Right kidney (tissue), 9 donors: Measurements from ENCODE around the gene ENO1.
"Not testable (repeated sequence)": the region's sequence is repeated elsewhere in the genome, so short reads cannot be mapped to it uniquely, and the experiment has no call there.

Source experiments
- DNase-seq: peaks from one replicate; pipeline ENCODE4 v3.0.0-alpha.2; 2016
- long read RNA-seq, 8 donors: transcript quantifications; one replicate each; lab custom pipeline, GENCODE V29; 2026

ENO1 gene
- long read RNA-seq, donor 1, transcript ENO1-201 (12 exons, 1,781 nt) = major isoform, 364 of 632 reads
- long read RNA-seq, donor 1, transcript ENO1-206 (3 exons, 1,247 nt) = minor isoform, 8 of 632 reads
- long read RNA-seq, donor 1, transcript ENO1-203 (9 exons, 2,548 nt) = minor isoform, 5 of 632 reads
- long read RNA-seq, donor 1, partial matches to known transcripts = 227 of 632 reads
- long read RNA-seq, donor 1, other reads (novel, unspliced or antisense) = 25 of 632 reads
- long read RNA-seq, donor 2, transcript ENO1-201 (12 exons, 1,781 nt) = major isoform, 105 of 290 reads
- long read RNA-seq, donor 2, partial matches to known transcripts = 174 of 290 reads
- long read RNA-seq, donor 2, other reads (novel, unspliced or antisense) = 5 of 290 reads
- long read RNA-seq, donor 3, transcript ENO1-201 (12 exons, 1,781 nt) = major isoform, 114 of 228 reads
- long read RNA-seq, donor 3, partial matches to known transcripts = 109 of 228 reads
- long read RNA-seq, donor 3, other reads (novel, unspliced or antisense) = 0 of 228 reads
- long read RNA-seq, donor 4, transcript ENO1-201 (12 exons, 1,781 nt) = major isoform, 184 of 347 reads
- long read RNA-seq, donor 4, transcript ENO1-206 (3 exons, 1,247 nt) = minor isoform, 5 of 347 reads
- long read RNA-seq, donor 4, transcript ENO1-203 (9 exons, 2,548 nt) = minor isoform, 5 of 347 reads
- long read RNA-seq, donor 4, partial matches to known transcripts = 131 of 347 reads
- long read RNA-seq, donor 4, other reads (novel, unspliced or antisense) = 20 of 347 reads
- long read RNA-seq, donor 5, transcript ENO1-206 (3 exons, 1,247 nt) = minor isoform, 5 of 512 reads
- long read RNA-seq, donor 5, transcript ENO1-201 (12 exons, 1,781 nt) = major isoform, 278 of 512 reads
- long read RNA-seq, donor 5, partial matches to known transcripts = 212 of 512 reads
- long read RNA-seq, donor 5, other reads (novel, unspliced or antisense) = 11 of 512 reads
- long read RNA-seq, donor 6, transcript ENO1-201 (12 exons, 1,781 nt) = major isoform, 193 of 495 reads
- long read RNA-seq, donor 6, partial matches to known transcripts = 286 of 495 reads
- long read RNA-seq, donor 6, other reads (novel, unspliced or antisense) = 11 of 495 reads
- long read RNA-seq, donor 7, transcript ENO1-203 (9 exons, 2,548 nt) = minor isoform, 5 of 637 reads
- long read RNA-seq, donor 7, transcript ENO1-201 (12 exons, 1,781 nt) = major isoform, 287 of 637 reads
- long read RNA-seq, donor 7, transcript ENO1-206 (3 exons, 1,247 nt) = minor isoform, 7 of 637 reads
- long read RNA-seq, donor 7, partial matches to known transcripts = 303 of 637 reads
- long read RNA-seq, donor 7, other reads (novel, unspliced or antisense) = 35 of 637 reads
- long read RNA-seq, donor 8, transcript ENO1-201 (12 exons, 1,781 nt) = major isoform, 240 of 427 reads
- long read RNA-seq, donor 8, transcript ENO1-206 (3 exons, 1,247 nt) = minor isoform, 5 of 427 reads
- long read RNA-seq, donor 8, partial matches to known transcripts = 157 of 427 reads
- long read RNA-seq, donor 8, other reads (novel, unspliced or antisense) = 21 of 427 reads

DNA sequence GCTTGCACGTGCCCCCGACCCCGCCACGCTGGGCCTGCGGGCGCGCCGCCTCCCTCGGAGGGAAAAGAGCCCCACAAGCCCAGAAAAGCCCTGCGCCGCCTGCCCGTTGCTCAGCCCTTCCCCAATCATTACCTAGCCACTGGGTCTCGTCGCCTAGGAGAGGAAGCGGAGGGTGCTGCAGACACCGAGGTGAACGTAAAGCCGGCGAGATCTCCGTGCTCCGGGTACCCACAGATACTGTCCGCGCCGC, at the start of gene ENO1:
Gene ENO1, minus strand, starts transcription at position 239 of the 250 bp plus-strand sequence. CDS start 3,778 bp downstream, outside the sequence.
- DNase-seq = no peak

GRCh38 chr1:8926707-8927694, 48.5 kb upstream of the ENO1 start:
- no peak for DNase-seq

- no peak for DNase-seq
These were observed 47.5 kb upstream of the ENO1 start for GRCh38 chr1:8925960-8926359.

- no peak for DNase-seq
These were observed 46.9 kb upstream of the ENO1 start for GRCh38 chr1:8925406-8925805.

DNA sequence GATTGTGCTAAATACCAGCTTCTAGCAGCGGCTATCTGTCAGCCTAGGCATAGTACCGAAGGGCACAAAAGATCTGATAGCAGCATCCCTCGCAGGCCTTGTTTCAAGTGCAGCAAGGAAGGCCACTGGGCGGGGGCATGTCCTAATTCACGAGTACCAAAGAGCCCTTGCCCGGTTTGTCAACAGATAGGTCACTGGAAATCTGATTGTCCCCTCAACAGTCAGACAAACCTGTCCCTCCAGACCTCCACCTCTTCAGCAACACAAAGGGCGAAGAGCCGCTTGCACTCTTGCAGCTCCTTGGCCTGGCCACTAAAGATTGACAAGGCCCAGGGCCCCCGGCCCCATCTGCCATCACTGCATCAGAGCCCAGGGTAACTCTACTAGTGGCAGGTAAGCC, 44.5 kb upstream of the ENO1 start:
- DNase-seq = no peak

- not testable (repeated sequence) for DNase-seq
These were observed 39.0 kb upstream of the ENO1 start for GRCh38 chr1:8917536-8917935.

DNA sequence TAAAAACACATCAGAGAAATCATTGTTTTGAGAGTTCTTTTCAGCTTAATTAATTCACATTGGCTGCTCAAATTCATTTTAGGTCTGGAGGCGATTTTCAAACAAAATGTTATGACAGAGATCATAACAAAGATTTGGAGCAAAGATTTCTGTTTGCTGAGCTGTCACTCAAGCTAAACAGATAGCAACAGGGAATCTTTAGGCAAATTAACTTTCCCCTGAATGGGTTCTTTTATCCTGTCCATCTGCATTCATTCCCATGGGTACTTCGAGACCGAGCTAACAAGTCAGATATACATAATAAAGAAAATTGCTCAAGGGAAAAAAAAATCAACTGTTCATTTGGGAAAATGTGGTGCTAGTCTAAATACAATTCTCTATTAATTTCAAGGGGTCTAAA, 37.0 kb upstream of the ENO1 start:
- no peak for DNase-seq

- no peak for DNase-seq
These were observed 36.0 kb upstream of the ENO1 start for GRCh38 chr1:8914466-8914865.

DNA sequence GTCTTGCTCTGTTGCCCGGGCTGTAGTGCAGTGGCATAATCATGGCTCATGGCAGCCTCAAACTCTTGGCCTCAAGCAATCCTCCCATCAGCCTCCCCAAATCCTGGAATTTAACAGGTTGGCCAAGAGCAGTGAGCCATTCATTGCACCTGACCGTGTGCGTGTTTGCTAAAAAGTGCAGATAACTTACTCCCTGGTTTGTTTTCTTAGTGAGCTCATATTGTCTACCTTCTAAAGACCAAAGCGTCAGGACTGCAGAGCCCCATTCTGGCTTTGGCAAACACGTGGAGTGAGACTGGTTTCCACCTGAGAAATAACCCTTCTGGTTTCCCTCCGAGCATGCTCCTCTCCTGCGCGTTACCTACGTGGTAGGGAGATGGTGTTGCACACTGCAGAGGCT, 35.0 kb upstream of the ENO1 start:
- no peak for DNase-seq

DNA sequence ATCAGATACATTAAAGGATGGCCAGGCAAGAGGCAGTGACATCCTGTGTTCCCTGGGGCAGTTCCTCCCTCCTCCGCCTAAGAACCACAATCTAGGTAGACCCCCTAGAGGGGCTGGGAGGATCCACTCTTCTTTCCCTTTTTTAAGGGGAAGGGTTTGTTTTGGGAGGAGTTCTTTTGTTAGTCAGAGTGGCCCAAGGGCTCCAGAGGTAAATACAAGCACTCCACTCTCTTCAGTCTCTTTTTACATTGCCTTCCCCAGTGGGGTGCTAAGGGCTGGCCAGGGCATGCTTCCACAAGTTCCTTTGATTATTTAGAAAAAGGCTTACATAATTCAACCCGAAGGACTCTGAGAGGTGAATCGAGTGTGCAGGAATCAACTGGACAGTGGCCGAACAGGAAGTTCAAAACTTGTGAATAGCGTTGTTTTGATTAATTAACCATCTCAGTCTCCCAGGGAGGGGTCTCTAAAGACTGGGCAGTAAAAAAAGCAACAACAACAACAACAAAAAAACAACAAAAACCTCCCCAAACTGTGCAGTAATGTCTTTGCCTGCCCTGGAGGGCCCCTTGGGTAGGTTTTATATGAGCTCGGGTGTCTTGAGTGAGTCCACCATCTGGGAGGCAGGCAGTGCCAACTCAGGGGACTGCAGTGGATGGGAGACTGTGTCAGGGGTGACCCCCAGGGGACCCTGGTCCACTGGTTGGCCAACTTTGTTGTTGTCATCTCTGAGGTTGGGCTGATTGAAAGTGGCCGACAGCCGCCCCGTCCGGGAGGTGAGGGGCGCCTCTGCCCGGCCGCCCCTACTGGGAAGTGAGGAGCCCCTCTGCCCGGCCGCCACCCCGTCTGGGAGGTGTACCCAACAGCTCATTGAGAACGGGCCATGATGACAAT, 33.2 kb upstream of the ENO1 start:
- no peak for DNase-seq

GRCh38 chr1:8910914-8911313, 32.4 kb upstream of the ENO1 start:
- no peak for DNase-seq

GRCh38 chr1:8910331-8910730, 31.8 kb upstream of the ENO1 start:
- DNase-seq = no peak

DNA sequence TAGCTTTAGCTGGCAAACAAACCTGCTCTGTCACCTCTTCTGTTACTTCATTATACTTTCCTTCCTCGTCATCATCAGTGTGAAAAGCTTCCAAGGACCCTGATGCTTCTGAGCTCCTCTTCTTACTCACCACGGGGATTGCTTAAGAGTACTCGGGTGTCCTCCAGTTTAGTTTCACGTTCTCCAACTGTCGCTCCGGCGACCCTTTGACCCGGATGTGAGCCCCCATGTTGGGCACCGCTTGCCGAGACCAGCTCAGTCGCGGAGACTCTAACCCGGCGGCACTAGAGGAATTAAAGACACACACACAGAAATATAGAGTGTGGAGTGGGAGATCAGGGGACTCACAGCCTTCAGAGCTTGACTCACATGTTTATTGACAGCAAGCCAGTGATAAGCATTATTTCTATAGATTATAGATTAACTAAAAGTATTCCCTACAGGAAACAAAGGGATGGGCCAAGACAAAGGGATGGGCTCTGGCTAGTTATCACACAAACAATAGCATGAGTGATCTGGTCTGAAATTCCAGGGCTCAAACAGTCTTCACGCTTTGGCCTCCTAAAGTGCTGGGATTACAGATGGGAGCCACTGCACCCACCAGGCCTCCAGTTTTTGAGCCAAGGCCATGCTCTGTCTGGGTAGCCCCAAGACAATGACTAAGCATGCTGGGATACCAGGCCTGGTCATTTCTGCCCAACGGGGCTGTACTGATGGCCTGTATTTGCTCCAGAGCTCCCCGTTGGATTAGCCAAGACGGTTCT, 30.1 kb upstream of the ENO1 start:
- DNase-seq = no peak

GRCh38 chr1:8905582-8906191, 27.2 kb upstream of the ENO1 start:
- DNase-seq = no peak

DNA sequence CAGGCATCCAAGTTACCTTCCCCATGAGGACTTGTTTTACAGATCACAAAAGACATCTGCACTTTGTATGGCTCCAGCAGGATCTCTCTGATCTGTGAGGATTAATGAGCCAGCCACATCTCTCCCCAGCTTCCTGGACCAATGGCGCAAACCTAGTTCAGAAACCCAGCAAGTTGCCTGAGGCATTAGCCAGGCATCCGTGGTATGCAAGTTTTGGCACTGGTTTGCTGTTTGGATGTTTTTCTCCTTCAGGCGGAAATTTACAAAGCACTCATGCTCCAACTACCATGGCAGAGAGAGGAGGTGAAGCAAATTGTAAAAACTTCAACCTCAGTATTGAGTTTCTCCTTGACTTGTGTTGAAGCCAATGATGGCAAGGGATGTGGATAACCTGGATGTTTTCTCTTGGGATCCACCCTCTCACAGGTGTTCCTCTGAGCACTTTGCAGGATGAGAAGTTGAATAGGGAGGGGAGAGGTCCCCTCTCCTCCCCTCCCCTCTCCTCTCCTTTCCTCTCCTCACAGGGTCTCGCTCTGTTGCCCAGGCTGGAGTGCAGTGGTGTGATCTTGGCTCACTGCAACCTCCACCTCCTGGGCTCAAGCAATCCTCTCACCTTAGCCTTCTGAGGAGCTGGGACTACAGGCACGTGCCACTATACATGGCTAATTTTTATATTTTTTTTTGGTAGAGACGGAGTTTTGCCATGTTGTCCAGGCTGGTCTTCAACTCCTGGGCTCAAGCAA, 25.6 kb upstream of the ENO1 start:
- DNase-seq = peak; percentile 18

DNA sequence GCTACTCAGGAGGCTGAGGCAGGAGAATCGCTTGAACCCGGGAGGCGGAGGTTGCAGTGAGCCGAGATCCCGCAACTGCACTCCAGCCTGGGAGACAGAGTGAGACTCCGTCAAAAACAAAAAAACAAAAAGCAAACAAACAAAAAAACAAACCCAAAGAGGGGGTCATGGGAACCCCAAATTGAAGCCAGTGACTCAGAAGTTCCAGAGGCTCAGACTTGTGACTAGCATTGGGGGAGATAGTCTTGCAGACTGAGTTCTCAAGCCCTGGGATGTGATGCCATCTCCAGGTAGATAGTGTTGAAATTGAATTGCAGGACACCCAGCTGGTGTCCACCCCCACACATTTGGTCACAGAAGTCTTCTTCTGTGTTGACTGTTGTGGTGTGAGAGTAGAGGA, 24.9 kb upstream of the ENO1 start:
- no peak for DNase-seq

GRCh38 chr1:8902765-8903164, 24.3 kb upstream of the ENO1 start:
- DNase-seq = no peak

GRCh38 chr1:8900684-8901083, 22.2 kb upstream of the ENO1 start:
- DNase-seq = not testable (repeated sequence)
